GM19328 (cell line): ENCODE results near the gene CEP97.

Experiments used
- ATAC-seq: cut with Tn5 transposase; IDR thresholded peaks from one replicate; pipeline ENCODE4 v1.9.1; 2021; ENCODE audit warnings: mild to moderate bottlenecking, moderate library complexity; ENCODE audit not compliant: unreplicated experiment

CEP97 gene

DNA sequence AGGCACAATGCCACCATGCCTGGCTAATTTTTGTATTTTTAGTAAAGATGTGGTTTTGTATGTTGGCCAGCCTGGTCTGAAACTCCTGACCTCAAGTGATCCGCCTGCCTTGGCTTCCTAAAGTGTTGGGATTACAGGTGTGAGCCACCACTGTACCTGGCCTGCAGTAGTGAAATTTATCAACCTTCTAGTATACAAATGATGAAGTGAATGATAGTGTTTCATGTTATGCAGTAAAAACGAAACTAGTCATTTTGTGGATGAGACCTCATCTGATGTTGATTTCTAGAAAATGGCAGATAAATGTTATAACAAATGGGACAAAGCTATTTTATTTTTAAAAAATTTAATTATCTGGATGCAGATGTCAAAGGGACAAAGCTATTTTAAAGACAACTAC lies 87.5 kb downstream of the CEP97 start:
- no peak for ATAC-seq

DNA sequence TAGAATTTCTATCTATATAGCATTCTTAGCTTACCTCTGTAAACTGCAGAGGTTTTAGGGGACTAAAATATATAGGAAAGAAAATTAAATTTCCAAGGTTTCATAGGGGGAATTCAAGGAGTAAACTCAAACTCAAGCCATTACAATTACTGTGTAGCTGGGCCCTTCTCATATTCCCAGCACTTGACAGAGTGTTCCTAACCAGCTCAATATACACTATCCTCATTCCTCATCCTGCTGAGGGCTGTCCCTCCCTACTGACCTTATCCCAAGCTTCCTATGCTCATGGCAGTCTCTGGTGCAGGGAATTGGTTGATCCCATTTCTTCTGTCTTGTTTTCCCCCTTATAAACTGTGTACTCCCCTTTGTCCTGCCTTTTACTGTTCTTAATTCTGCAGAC lies 88.5 kb downstream of the CEP97 start:
- no peak for ATAC-seq

DNA sequence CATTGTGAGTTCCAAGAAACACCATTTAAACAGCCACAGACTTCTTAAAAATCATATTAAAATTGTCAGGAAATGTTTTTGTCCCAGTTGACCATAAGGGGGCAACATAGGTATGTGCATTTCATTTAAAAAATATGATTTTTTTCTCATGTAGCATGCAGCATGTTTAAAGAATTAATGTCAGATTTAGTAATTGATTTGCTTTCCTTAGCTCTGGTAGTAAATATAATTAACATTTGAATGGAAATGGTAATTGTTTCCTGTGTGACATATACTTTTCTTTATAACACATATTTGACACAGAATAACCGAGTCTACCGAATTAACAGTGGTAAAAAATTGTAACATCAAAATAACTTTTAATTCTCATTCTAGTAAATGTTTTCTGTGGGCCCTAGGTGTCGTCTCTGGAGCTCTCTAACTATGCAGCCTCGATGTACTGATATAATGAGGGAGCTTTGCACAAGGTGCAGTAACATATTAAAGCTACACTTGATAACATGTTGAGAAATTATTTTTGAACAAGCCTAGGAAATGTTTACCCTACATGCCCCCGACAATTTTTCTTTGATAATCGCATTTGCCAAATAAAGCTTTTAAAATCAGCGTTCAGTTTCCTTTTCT lies 89.5 kb downstream of the CEP97 start:
- no peak for ATAC-seq

DNA sequence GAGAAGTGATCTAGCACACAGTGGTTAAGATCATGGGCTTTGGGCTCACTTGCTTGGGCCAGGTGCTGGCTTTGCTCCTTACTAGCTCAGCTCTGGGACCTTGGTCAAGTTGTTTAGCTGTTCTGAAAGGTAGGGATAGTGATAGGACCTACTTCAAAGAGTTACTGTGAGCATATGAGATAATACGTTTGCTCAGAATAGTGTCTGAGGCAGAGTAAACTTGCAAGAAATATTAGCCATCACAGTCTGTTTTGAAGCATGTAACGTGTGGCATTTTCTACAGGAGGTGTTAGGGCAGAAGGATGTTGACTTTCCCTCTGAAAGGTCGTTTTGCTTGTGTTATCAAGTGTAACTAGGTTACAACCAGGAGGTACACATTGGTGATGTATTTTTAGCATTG lies 90.4 kb downstream of the CEP97 start:
- no peak for ATAC-seq

DNA sequence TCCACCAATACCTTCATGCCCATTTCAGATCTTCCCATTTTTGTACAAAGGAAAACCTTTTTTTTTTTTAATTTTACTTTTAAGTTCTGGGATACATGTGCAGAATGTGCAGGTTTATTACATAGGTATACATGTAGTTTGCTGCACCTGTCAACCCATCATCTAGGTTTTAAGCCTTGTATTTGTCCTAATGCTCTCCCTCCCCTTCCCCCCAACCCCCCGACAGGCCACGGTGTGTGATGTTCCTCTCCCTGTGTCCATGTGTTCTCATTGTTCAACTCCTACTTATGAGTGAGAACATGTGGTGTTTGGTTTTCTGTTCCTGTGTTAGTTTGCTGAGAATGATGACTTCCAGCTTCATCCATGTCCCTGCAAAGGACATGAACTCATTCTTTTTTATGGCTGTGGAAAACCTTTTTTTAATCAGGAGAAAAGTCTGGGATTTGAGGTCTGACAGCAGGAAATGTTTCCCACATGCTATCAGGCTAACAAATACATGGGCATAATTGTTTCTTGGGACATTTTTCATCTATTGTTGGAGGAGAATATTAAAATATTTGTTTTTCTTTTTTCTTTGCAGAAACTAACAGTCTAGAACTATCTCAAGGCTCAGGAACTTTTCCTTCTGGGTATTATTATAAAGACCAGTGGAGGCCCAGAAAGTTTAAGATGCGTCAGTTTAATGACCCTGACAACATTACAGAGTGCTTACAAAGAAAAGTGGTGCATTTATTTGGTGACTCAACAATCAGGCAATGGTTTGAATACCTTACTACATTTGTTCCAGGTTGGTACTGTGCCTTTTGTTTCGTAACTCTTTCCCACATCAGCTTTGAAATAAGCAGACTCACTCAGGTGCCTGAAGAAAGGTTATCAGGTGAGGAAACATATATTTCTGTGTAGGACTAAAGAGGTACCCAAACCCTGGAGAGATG lies 92.1 kb downstream of the CEP97 start:
- ATAC-seq: no peak

DNA sequence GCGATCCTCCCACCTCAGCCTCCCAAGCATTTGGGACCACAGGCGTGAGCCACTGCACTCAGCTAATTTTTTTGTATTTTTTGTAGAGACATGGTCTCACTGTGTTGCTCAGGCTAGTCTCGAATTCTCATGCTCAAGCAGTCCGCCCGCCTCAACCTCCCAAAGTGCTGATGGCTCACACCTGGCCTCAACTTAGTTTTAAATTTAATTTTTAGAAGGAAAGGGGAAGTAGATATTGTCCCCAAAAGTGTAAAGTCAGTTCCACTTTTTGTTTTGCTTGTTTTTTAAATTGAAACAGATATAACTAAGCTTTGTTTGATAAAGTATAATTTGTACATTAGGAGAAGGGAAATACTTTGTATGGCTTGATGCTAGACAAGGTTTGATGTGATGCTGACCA lies 93.6 kb downstream of the CEP97 start:
- no peak for ATAC-seq

DNA sequence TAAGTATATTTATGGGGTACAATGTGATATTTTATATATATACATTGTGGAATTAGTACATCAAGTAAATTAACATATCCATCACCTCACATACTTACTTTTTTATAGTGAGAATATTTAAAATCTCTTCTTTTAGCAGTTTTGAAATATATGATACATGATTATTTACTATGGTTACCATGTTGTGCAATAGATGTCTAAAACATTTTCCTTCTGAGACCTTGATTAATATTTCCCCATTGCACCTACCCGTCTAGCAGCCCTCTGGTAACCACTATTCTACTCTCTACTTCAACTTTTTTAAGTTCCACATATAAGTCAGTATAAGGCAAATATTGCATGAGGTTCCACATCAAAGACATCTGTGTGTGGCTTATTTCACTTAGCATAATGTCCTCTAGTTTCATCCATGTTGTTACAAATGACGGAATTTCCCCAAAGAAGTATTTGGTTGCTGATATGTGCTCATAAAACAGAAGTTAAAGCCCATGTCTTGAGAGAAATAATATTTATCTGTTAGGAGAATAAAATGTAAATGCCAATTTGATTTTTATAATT lies 95.3 kb downstream of the CEP97 start:
- no peak for ATAC-seq
